ENCODE results near the gene DDTL.
A peak's percentile ranks its signal among the peaks of the same experiment; 100 is the strongest.
"Not testable (repeated sequence)": the region's sequence is repeated elsewhere in the genome, so short reads cannot be mapped to it uniquely, and the experiment has no call there.

Gene DDTL

GRCh38 chr22:23966568-23966967, at the start of gene DDTL:
Gene DDTL (plus strand): TSS chr22:23966888. CDS start chr22:23966915, 27 bp downstream.
- H3K4me2 ChIP-seq (ENCODE audit: low read depth, low read length, poor library complexity, severe bottlenecking); H3K9ac ChIP-seq (ENCODE audit: low read depth, low read length, poor library complexity, severe bottlenecking); H3K4me3 ChIP-seq (ENCODE audit: low read length, poor library complexity, severe bottlenecking); H2AFZ ChIP-seq (ENCODE audit: low read length); H3F3A ChIP-seq (ENCODE audit: low read depth); H3K9me3 ChIP-seq (ENCODE audit: insufficient read depth, low read depth, low read length); H3K9me2 ChIP-seq (replicated peaks; ENCODE audit: low read depth, low read length); H3K27me3 ChIP-seq (ENCODE audit: insufficient read depth, low read length, poor library complexity, severe bottlenecking): not testable (repeated sequence)
- Histone ChIP-seq H3K4me1 (ENCODE audit: insufficient read depth, low read length, poor library complexity, severe bottlenecking) (peaks cover 12% of the 10 kb centered on the region), H3K79me2 (ENCODE audit: insufficient read depth, low read length) (peaks cover 27% of the 10 kb centered on the region), H3K36me3 (ENCODE audit: insufficient read depth, low read length) (peaks cover 25% of the 10 kb centered on the region; the same call in 1 of the 2 replicates), H4K20me1 (ENCODE audit: insufficient read depth, low read length, poor library complexity, severe bottlenecking) (peaks cover 14% of the 10 kb centered on the region)

- H3K9me3 ChIP-seq (ENCODE audit: insufficient read depth, low read depth, low read length); H3K79me2 ChIP-seq (ENCODE audit: insufficient read depth, low read length); H4K20me1 ChIP-seq (ENCODE audit: insufficient read depth, low read length, poor library complexity, severe bottlenecking); H3K4me3 ChIP-seq (ENCODE audit: low read length, poor library complexity, severe bottlenecking); H3K4me2 ChIP-seq (ENCODE audit: low read depth, low read length, poor library complexity, severe bottlenecking); H3F3A ChIP-seq (ENCODE audit: low read depth); H2AFZ ChIP-seq (ENCODE audit: low read length); H3K27me3 ChIP-seq (ENCODE audit: insufficient read depth, low read length, poor library complexity, severe bottlenecking); H3K36me3 ChIP-seq (ENCODE audit: insufficient read depth, low read length); H3K9me2 ChIP-seq (replicated peaks; ENCODE audit: low read depth, low read length); H3K9ac ChIP-seq (ENCODE audit: low read depth, low read length, poor library complexity, severe bottlenecking): not testable (repeated sequence)
- peaks cover 11% of the 10 kb centered on the region for H3K4me1 ChIP-seq (ENCODE audit: insufficient read depth, low read length, poor library complexity, severe bottlenecking)
These were observed 46.4 kb upstream of the DDTL start for GRCh38 chr22:23920267-23920611.

GRCh38 chr22:23921586-23922201, 45.0 kb upstream of the DDTL start:
- H3K9me3 ChIP-seq (ENCODE audit: insufficient read depth, low read depth, low read length); H3K36me3 ChIP-seq (ENCODE audit: insufficient read depth, low read length); H3K79me2 ChIP-seq (ENCODE audit: insufficient read depth, low read length); H3K4me3 ChIP-seq (ENCODE audit: low read length, poor library complexity, severe bottlenecking); H3F3A ChIP-seq (ENCODE audit: low read depth); H2AFZ ChIP-seq (ENCODE audit: low read length); H4K20me1 ChIP-seq (ENCODE audit: insufficient read depth, low read length, poor library complexity, severe bottlenecking); H3K27me3 ChIP-seq (ENCODE audit: insufficient read depth, low read length, poor library complexity, severe bottlenecking); H3K4me1 ChIP-seq (ENCODE audit: insufficient read depth, low read length, poor library complexity, severe bottlenecking); H3K4me2 ChIP-seq (ENCODE audit: low read depth, low read length, poor library complexity, severe bottlenecking); H3K9ac ChIP-seq (ENCODE audit: low read depth, low read length, poor library complexity, severe bottlenecking); H3K9me2 ChIP-seq (replicated peaks; ENCODE audit: low read depth, low read length): not testable (repeated sequence)

GRCh38 chr22:23922921-23923320, 43.8 kb upstream of the DDTL start:
- peaks cover 7% of the 10 kb centered on the region for H3K4me1 ChIP-seq (ENCODE audit: insufficient read depth, low read length, poor library complexity, severe bottlenecking)
- H3F3A ChIP-seq (ENCODE audit: low read depth): no peaks in the 10 kb centered on the region
- no peaks in the 10 kb centered on the region for H4K20me1 ChIP-seq (ENCODE audit: insufficient read depth, low read length, poor library complexity, severe bottlenecking)
- no peaks in the 10 kb centered on the region for H3K36me3 ChIP-seq (ENCODE audit: insufficient read depth, low read length)
- H3K9ac ChIP-seq (ENCODE audit: low read depth, low read length, poor library complexity, severe bottlenecking): no peak overlapping the region
- TF ChIP-seq EZH2phosphoT487 (IDR thresholded peaks at IDR 0.05; ENCODE audit: borderline replicate concordance) (no peak), CTCF (conservative IDR thresholded peaks at IDR 0.05; ENCODE audit: low read length) (no peak)
- H3K27me3 ChIP-seq (ENCODE audit: insufficient read depth, low read length, poor library complexity, severe bottlenecking): no peaks in the 10 kb centered on the region
- peaks cover 3% of the 10 kb centered on the region; the same call in 1 of the 2 replicates for H3K9me3 ChIP-seq (ENCODE audit: insufficient read depth, low read depth, low read length)
- H3K4me3 ChIP-seq (ENCODE audit: low read length, poor library complexity, severe bottlenecking): no peak overlapping the region
- H2AFZ ChIP-seq (ENCODE audit: low read length): no peak overlapping the region
- peak overlapping the region; percentile 18 for H3K4me2 ChIP-seq (ENCODE audit: low read depth, low read length, poor library complexity, severe bottlenecking)
- no peaks in the 10 kb centered on the region for H3K9me2 ChIP-seq (replicated peaks; ENCODE audit: low read depth, low read length)
- H3K79me2 ChIP-seq (ENCODE audit: insufficient read depth, low read length): no peaks in the 10 kb centered on the region

All from Loucy (cell line).